Activated CD4-positive, alpha-beta T cell treated with anti-CD3 and anti-CD28 coated beads, Interleukin-10, Interleukin-2, amounts not matched to agents 100 ng/mL and 50 ng/mL, durations not matched to agents 16 hours and 8 hours (primary cell): ENCODE data around the gene MYO6.

Source experiments
- DNase-seq: peaks from one replicate; pipeline ENCODE4 v3.0.0-alpha.2; 2020

Gene MYO6

GRCh38 chr6:75968143-75968542 lies 219.1 kb downstream of the MYO6 start:
- DNase-seq, result no peak
